GM19240 (cell line): ENCODE measurements around the gene C1orf210.

ENCODE experiments used
- DNase-seq: peaks from one replicate; pipeline ENCODE4 v3.0.0; 2011; ENCODE audit warnings: low spot score; ENCODE audit not compliant: insufficient read length

C1orf210 gene

GRCh38 chr1:43294761-43295160 is 9.4 kb upstream of the C1orf210 start:
- no peak for DNase-seq

- no peak for DNase-seq
Measured at GRCh38 chr1:43293896-43294760, 8.7 kb upstream of the C1orf210 start.

- DNase-seq = no peak
Measured at GRCh38 chr1:43293176-43293575, 7.8 kb upstream of the C1orf210 start.

- DNase-seq = no peak
Measured at GRCh38 chr1:43292679-43293078, 7.3 kb upstream of the C1orf210 start.

- no peak for DNase-seq
Measured at GRCh38 chr1:43292216-43292615, 6.8 kb upstream of the C1orf210 start.

- DNase-seq = no peak
Measured at GRCh38 chr1:43288785-43289706, 3.7 kb upstream of the C1orf210 start.

- no peak for DNase-seq
Measured at GRCh38 chr1:43288058-43288784, 2.8 kb upstream of the C1orf210 start.

- DNase-seq = no peak
Measured at GRCh38 chr1:43286533-43286932, 1.2 kb upstream of the C1orf210 start.

- no peak for DNase-seq
Measured at GRCh38 chr1:43286115-43286514, 734 bp upstream of the C1orf210 start.

GRCh38 chr1:43284546-43285110 is 753 bp downstream of the C1orf210 start:
- no peak for DNase-seq

GRCh38 chr1:43284065-43284464 is 1.3 kb downstream of the C1orf210 start:
- no peak for DNase-seq

GRCh38 chr1:43282220-43283195 is 2.9 kb downstream of the C1orf210 start:
- DNase-seq = no peak

- DNase-seq = no peak
Measured at GRCh38 chr1:43280692-43281091, 4.7 kb downstream of the C1orf210 start.

GRCh38 chr1:43279666-43280065 is 5.7 kb downstream of the C1orf210 start:
- no peak for DNase-seq

- no peak for DNase-seq
Measured at GRCh38 chr1:43279161-43279560, 6.2 kb downstream of the C1orf210 start.

GRCh38 chr1:43277116-43277876 is 8.1 kb downstream of the C1orf210 start:
- DNase-seq = no peak

GRCh38 chr1:43276673-43277072 is 8.7 kb downstream of the C1orf210 start:
- DNase-seq = no peak

- no peak for DNase-seq
Measured at GRCh38 chr1:43275826-43276620, 9.4 kb downstream of the C1orf210 start.

GRCh38 chr1:43274804-43275180 is 10.6 kb downstream of the C1orf210 start:
- DNase-seq = no peak
